ENCODE data around the gene ELMO3.

Gene ELMO3

GRCh38 chr16:67170168-67170948 lies 28.6 kb upstream of the ELMO3 start, which contains the start of gene NOL3:
NOL3 (plus strand) TSS chr16:67170538.
- Mint-ChIP-seq H3K4me3 (peak within 1 kb of the TSS; percentile 95), H3K27ac (peak within 1 kb of the TSS; percentile 77), H3K9me3 (no peaks in the 10 kb centered on the region), H3K36me3 (peaks cover 84% of the 10 kb centered on the region), H3K4me1 (peaks cover 81% of the 10 kb centered on the region)
- ATAC-seq (peak; percentile 66), DNase-seq (ENCODE audit: low spot score in 2 of 2) (peak; percentile 55 to 74)

- ATAC-seq, result peak; percentile 26
- no peak for DNase-seq (ENCODE audit: low spot score in 2 of 2)
- Mint-ChIP-seq H3K9me3 (no peaks in the 10 kb centered on the region), H3K27ac (peak overlapping the region; percentile 77), H3K4me3 (peak overlapping the region; percentile 95), H3K36me3 (peaks cover 88% of the 10 kb centered on the region), H3K4me1 (peaks cover 84% of the 10 kb centered on the region)
These were observed 27.8 kb upstream of the ELMO3 start for GRCh38 chr16:67170949-67171649.

GRCh38 chr16:67173323-67173722 lies 25.6 kb upstream of the ELMO3 start:
- Mint-ChIP-seq H3K27ac (peak overlapping the region; percentile 93), H3K9me3 (no peaks in the 10 kb centered on the region), H3K4me1 (peaks cover 88% of the 10 kb centered on the region), H3K36me3 (peaks cover 87% of the 10 kb centered on the region), H3K4me3 (peak overlapping the region; percentile 95)
- no peak for DNase-seq (ENCODE audit: low spot score in 2 of 2)
- ATAC-seq, result no peak

GRCh38 chr16:67173808-67174705 lies 24.9 kb upstream of the ELMO3 start:
- peaks cover 88% of the 10 kb centered on the region for H3K4me1 Mint-ChIP-seq
- peak overlapping the region; percentile 95 for H3K4me3 Mint-ChIP-seq
- H3K36me3 Mint-ChIP-seq, result peaks cover 87% of the 10 kb centered on the region
- peak overlapping the region; percentile 93 for H3K27ac Mint-ChIP-seq
- peak; percentile 58 to 80 for DNase-seq (ENCODE audit: low spot score in 2 of 2)
- ATAC-seq, result peak; percentile 68
- no peaks in the 10 kb centered on the region for H3K9me3 Mint-ChIP-seq

GRCh38 chr16:67174706-67175231 lies 24.2 kb upstream of the ELMO3 start:
- peaks cover 85% of the 10 kb centered on the region for H3K36me3 Mint-ChIP-seq
- H3K27ac Mint-ChIP-seq, result peak overlapping the region; percentile 93
- peak overlapping the region; percentile 95 for H3K4me3 Mint-ChIP-seq
- DNase-seq (ENCODE audit: low spot score in 2 of 2) (peak in 1 of 2 donors; percentile 39), ATAC-seq (no peak)
- H3K9me3 Mint-ChIP-seq, result no peaks in the 10 kb centered on the region
- peaks cover 87% of the 10 kb centered on the region for H3K4me1 Mint-ChIP-seq

- peaks cover 71% of the 10 kb centered on the region for H3K4me1 Mint-ChIP-seq
- DNase-seq (ENCODE audit: low spot score in 2 of 2), result no peak
- H3K27ac Mint-ChIP-seq, result no peak overlapping the region
- H3K4me3 Mint-ChIP-seq, result peak overlapping the region; percentile 95
- ATAC-seq, result no peak
- no peaks in the 10 kb centered on the region for H3K9me3 Mint-ChIP-seq
- peaks cover 73% of the 10 kb centered on the region for H3K36me3 Mint-ChIP-seq
These were observed 22.3 kb upstream of the ELMO3 start for GRCh38 chr16:67176662-67177061.

GRCh38 chr16:67177743-67178699 lies 20.9 kb upstream of the ELMO3 start:
- Mint-ChIP-seq H3K4me1 (peaks cover 62% of the 10 kb centered on the region), H3K27ac (peak overlapping the region; percentile 24), H3K4me3 (peak overlapping the region; percentile 95), H3K36me3 (peaks cover 67% of the 10 kb centered on the region), H3K9me3 (no peaks in the 10 kb centered on the region)
- ATAC-seq (peak; percentile 59), DNase-seq (ENCODE audit: low spot score in 2 of 2) (no peak)

GRCh38 chr16:67179421-67180080 lies 19.4 kb upstream of the ELMO3 start:
- no peaks in the 10 kb centered on the region for H3K9me3 Mint-ChIP-seq
- no peak for ATAC-seq
- peaks cover 53% of the 10 kb centered on the region for H3K4me1 Mint-ChIP-seq
- H3K36me3 Mint-ChIP-seq, result peaks cover 52% of the 10 kb centered on the region
- no peak for DNase-seq (ENCODE audit: low spot score in 2 of 2)
- peak overlapping the region; percentile 95 for H3K4me3 Mint-ChIP-seq
- no peak overlapping the region for H3K27ac Mint-ChIP-seq

GRCh38 chr16:67180166-67180565 lies 18.8 kb upstream of the ELMO3 start:
- no peak for DNase-seq (ENCODE audit: low spot score in 2 of 2)
- ATAC-seq, result no peak
- peak overlapping the region; percentile 95 for H3K4me3 Mint-ChIP-seq
- no peaks in the 10 kb centered on the region for H3K9me3 Mint-ChIP-seq
- no peak overlapping the region for H3K27ac Mint-ChIP-seq
- H3K36me3 Mint-ChIP-seq, result peaks cover 49% of the 10 kb centered on the region
- peaks cover 53% of the 10 kb centered on the region for H3K4me1 Mint-ChIP-seq

GRCh38 chr16:67181346-67181745 lies 17.6 kb upstream of the ELMO3 start:
- H3K4me3 Mint-ChIP-seq, result no peak overlapping the region
- no peak overlapping the region for H3K27ac Mint-ChIP-seq
- peaks cover 47% of the 10 kb centered on the region for H3K4me1 Mint-ChIP-seq
- peaks cover 41% of the 10 kb centered on the region for H3K36me3 Mint-ChIP-seq
- ATAC-seq, result no peak
- H3K9me3 Mint-ChIP-seq, result no peaks in the 10 kb centered on the region
- DNase-seq (ENCODE audit: low spot score in 2 of 2), result no peak

GRCh38 chr16:67182288-67182687 lies 16.6 kb upstream of the ELMO3 start:
- ATAC-seq, result no peak
- Mint-ChIP-seq H3K36me3 (peaks cover 31% of the 10 kb centered on the region), H3K4me3 (no peak overlapping the region), H3K4me1 (peaks cover 39% of the 10 kb centered on the region), H3K9me3 (no peaks in the 10 kb centered on the region), H3K27ac (no peak overlapping the region)
- no peak for DNase-seq (ENCODE audit: low spot score in 2 of 2)

- no peaks in the 10 kb centered on the region for H3K9me3 Mint-ChIP-seq
- ATAC-seq (no peak), DNase-seq (ENCODE audit: low spot score in 2 of 2) (no peak)
- peaks cover 23% of the 10 kb centered on the region for H3K36me3 Mint-ChIP-seq
- no peak overlapping the region for H3K27ac Mint-ChIP-seq
- H3K4me3 Mint-ChIP-seq, result no peak overlapping the region
- peaks cover 29% of the 10 kb centered on the region for H3K4me1 Mint-ChIP-seq
These were observed 15.7 kb upstream of the ELMO3 start for GRCh38 chr16:67183284-67183626.

GRCh38 chr16:67183627-67184452 lies 15.1 kb upstream of the ELMO3 start, which contains the start of gene MATCAP1:
MATCAP1 (minus strand) TSS chr16:67183963; CDS start chr16:67180610, 3,353 bp downstream.
- DNase-seq (ENCODE audit: low spot score in 2 of 2) (peak; percentile 91 to 97), ATAC-seq (peak; percentile 94)
- H3K9me3 Mint-ChIP-seq, result no peaks in the 10 kb centered on the region
- H3K36me3 Mint-ChIP-seq, result peaks cover 17% of the 10 kb centered on the region
- no peak within 1 kb of the TSS for H3K4me3 Mint-ChIP-seq
- H3K27ac Mint-ChIP-seq, result no peak within 1 kb of the TSS
- H3K4me1 Mint-ChIP-seq, result peaks cover 24% of the 10 kb centered on the region

All from stimulated activated effector memory CD8-positive, alpha-beta T cell treated with anti-CD3 and anti-CD28 coated beads, Interleukin-12 subunit alpha, Interleukin-12 subunit beta, amount 100 ng/mL, for 72 hours (primary cell).